GM21390 (cell line): Measurements from ENCODE around the gene SYTL3.
"Not testable (repeated sequence)": the region's sequence is repeated elsewhere in the genome, so short reads cannot be mapped to it uniquely, and the experiment has no call there.

Experiments used
- ATAC-seq: cut with Tn5 transposase; IDR thresholded peaks from one replicate; pipeline ENCODE4 v1.9.1; 2021; ENCODE audit not compliant: unreplicated experiment

Gene SYTL3

GRCh38 chr6:158621694-158622544 lies 27.9 kb upstream of the SYTL3 start:
- no peak for ATAC-seq

GRCh38 chr6:158622545-158623190 lies 27.2 kb upstream of the SYTL3 start:
- ATAC-seq: no peak

GRCh38 chr6:158624684-158625682 lies 24.9 kb upstream of the SYTL3 start:
- no peak for ATAC-seq

- ATAC-seq: no peak
Measured at GRCh38 chr6:158625881-158626305, 24.0 kb upstream of the SYTL3 start.

- ATAC-seq: no peak
Measured at GRCh38 chr6:158626360-158627167, 23.3 kb upstream of the SYTL3 start.

- ATAC-seq: no peak
Measured at GRCh38 chr6:158627168-158627939, 22.5 kb upstream of the SYTL3 start.

GRCh38 chr6:158627940-158628211 lies 22.0 kb upstream of the SYTL3 start:
- no peak for ATAC-seq

- no peak for ATAC-seq
Measured at GRCh38 chr6:158628542-158628941, 21.3 kb upstream of the SYTL3 start.

- ATAC-seq: no peak
Measured at GRCh38 chr6:158629367-158630221, 20.3 kb upstream of the SYTL3 start.

GRCh38 chr6:158630938-158631616 lies 18.8 kb upstream of the SYTL3 start:
- no peak for ATAC-seq

- no peak for ATAC-seq
Measured at GRCh38 chr6:158631678-158632537, 17.9 kb upstream of the SYTL3 start.

GRCh38 chr6:158632538-158633119 lies 17.2 kb upstream of the SYTL3 start:
- ATAC-seq: not testable (repeated sequence)

GRCh38 chr6:158633127-158633526 lies 16.7 kb upstream of the SYTL3 start:
- no peak for ATAC-seq

- no peak for ATAC-seq
Measured at GRCh38 chr6:158634695-158635426, 15.0 kb upstream of the SYTL3 start.

- ATAC-seq: no peak
Measured at GRCh38 chr6:158635427-158636073, 14.3 kb upstream of the SYTL3 start.

GRCh38 chr6:158636778-158637177 lies 13.1 kb upstream of the SYTL3 start:
- ATAC-seq: no peak
